Hepatic stellate cell (primary cell): ENCODE data around the gene HHLA2.
"Not testable (repeated sequence)": the region's sequence is repeated elsewhere in the genome, so short reads cannot be mapped to it uniquely, and the experiment has no call there.

Source experiments
- DNase-seq: peaks from one replicate; pipeline ENCODE4 v3.0.0; 2011; ENCODE audit warnings: low spot score

HHLA2 gene

GRCh38 chr3:108296239-108296638 is at the start of gene HHLA2:
HHLA2 (plus strand) TSS chr3:108296548; CDS start chr3:108351814, 55,266 bp downstream.
- DNase-seq, result no peak

GRCh38 chr3:108250626-108251025 is 45.7 kb upstream of the HHLA2 start:
- no peak for DNase-seq

DNA sequence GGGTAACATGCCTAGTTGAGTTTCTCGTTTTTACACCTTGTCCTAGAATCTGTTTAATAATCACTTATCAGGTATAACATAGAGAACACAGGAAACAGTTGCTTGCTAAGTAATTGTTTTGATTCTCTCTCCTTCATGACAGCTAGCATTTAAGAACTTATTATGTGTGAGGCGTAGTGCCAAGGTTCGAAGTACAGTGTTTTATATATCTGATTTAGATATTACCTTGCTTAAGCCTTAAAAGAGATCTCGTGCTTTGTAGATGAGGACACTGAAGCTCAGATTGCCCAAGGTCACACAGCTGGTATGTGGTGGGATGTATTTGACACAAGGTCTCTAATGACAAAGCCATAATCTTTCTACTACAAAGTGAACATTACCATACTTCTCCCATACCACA is 45.1 kb upstream of the HHLA2 start:
- DNase-seq, result no peak

GRCh38 chr3:108251844-108252243 is 44.5 kb upstream of the HHLA2 start:
- no peak for DNase-seq

DNA sequence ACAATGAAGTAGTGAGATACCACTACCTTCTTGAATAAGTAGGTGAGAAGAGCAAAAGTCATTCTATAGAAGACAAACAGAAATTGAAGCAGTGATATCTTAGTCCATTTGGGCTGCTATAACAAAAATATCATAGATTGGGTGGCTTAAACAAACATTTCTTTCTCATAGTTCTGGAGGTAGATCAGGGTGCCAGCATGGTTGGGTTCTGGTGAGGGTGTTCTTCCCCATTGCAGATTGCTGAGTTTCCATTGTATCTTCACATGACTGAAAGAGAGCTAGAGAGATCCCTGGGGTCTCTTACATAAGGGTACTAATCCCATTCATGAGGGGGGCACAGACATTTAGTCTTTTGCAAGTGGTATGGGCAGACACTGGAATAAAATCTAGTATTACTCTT is 41.2 kb upstream of the HHLA2 start:
- DNase-seq, result no peak

GRCh38 chr3:108264534-108265298 is 31.6 kb upstream of the HHLA2 start:
- DNase-seq, result not testable (repeated sequence)

DNA sequence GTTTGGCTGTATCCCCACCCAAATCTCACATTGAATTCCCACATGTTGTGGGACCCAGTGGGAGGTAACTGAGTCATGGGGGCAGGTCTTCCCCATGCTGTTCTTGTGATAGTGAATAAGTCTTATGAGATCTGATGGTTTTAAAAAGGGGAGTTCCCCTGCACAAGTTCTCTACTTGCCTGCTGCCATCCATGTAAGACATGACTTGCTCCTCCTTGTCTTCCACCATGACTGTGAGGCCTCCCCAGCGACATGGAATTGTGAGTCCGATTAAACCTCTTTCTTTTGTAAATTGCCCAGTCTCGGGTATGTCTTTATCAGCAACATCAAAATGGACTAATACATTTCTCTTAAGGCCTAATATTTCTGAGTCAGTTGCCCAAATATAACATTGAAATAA is 28.1 kb upstream of the HHLA2 start:
- DNase-seq, result not testable (repeated sequence)

DNA sequence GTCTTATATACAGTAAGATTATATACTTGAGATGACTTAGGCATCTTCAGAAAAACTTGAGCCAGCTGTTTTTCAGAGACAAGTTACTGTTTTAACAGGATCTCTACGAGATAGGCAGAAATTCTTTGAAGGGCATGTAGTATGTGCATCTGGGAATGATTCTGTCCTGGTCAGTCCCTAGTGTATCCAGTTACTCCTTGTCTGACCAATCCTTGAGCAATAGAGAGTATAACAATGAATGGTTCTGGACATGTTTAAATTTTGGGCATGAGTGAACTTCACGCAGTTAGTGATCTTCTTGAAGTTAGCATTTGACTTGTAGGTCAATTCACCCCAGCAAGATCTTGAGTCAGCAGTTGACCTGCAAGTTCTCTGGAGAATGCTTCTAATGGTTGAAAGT is 24.7 kb upstream of the HHLA2 start:
- DNase-seq, result no peak

GRCh38 chr3:108279066-108279465 is 17.3 kb upstream of the HHLA2 start:
- DNase-seq, result not testable (repeated sequence)

GRCh38 chr3:108280476-108280875 is 15.9 kb upstream of the HHLA2 start:
- DNase-seq, result no peak

DNA sequence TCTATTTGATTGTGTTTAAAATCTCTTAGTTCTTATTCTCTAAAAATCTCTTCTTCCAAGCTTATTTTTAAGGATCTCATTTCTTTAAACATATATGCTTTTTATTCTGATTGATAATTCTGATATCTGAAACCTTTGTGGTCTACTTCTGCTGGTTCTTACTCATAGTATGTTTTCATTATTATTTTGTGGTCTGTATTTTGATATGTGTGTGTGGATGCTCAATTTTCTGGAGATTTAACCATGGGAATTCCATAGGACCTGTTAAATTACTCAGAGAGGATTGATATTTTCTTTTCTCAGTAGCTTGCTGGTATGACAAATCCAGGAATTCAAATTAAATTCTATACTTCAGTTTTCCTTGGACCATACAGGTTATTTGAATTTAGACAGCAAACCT is 14.7 kb upstream of the HHLA2 start:
- DNase-seq, result no peak

GRCh38 chr3:108283006-108283405 is 13.3 kb upstream of the HHLA2 start:
- DNase-seq, result no peak

GRCh38 chr3:108283989-108284388 is 12.4 kb upstream of the HHLA2 start:
- no peak for DNase-seq

- no peak for DNase-seq
Observed at GRCh38 chr3:108285176-108285575, 11.2 kb upstream of the HHLA2 start.

GRCh38 chr3:108287146-108287545 is 9.2 kb upstream of the HHLA2 start:
- no peak for DNase-seq

DNA sequence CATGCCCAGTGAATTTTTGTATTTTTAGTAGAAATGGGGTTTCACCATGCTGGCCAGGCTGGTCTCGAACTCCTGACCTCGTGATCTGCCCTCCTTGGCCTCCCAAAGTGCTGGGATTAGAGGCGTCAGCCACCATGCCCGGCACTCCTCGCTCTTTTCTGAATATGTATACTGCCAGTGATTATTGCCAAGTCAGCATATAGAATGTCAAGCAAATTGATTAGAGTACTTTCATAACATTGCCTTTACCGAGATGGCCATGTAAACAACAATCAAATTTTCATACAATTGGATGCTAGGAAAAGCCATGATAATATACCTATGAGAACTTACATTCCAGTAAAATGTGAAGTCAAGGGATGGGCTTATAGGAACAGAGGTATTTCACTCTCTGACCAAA is 8.2 kb upstream of the HHLA2 start:
- not testable (repeated sequence) for DNase-seq

- no peak for DNase-seq
Observed at GRCh38 chr3:108289159-108289558, 7.2 kb upstream of the HHLA2 start.

DNA sequence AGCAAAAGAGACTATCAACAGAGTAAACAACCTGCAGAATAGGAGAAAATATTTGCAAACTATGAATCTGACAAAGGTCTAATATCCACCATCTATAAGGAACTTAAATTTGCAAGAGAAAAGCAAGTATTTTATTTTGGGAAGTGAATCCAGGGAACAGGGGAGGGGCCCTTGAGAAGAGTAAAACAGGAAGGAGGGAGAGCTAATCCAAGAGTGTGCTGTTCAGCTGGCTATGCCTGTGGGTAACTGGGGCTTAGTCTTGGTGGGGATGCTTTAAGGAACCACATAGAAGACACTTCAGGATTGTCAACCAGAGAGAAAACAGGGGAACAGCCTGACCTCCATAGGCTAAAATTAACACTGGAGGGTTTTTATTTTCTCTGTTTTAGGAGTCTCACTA is 3.9 kb upstream of the HHLA2 start:
- no peak for DNase-seq

DNA sequence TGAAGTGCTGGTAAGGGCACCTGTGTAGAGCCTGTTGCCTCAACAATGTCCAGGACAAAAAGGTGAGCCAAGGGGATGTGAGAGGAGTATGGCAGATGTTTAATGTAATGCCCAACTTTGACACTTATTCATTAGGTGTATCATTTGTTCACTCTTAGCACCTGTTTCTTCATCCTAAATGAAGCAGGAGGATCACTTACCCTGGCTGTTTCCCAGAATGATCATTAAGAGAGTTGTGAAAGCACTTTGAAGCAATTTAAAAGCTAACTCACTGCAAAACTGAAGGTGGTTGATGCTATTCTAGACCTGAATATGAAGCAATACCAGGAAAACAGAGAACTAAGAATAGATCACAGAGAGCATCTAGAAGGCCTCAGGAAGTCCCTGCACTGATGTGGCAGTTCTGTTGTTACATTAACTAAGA is 3.4 kb upstream of the HHLA2 start:
- no peak for DNase-seq

DNA sequence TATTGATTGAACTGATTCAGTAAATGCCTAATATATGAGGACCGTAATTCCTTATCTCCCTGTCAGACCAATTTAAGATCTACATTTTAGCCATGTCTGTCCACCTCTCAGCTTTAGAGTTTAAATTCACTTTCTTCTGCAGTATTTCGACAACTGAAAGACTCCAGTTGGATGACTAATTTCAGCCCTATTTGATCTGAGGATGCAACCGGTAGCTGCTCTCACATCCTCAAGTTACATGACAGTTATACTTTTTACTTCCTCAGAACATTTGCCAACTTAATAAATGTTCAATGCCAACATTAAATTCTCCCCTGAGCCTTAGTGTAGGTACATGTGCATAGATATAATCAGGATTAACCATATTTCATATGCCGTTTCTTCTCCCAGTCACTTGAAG is 2.5 kb upstream of the HHLA2 start:
- DNase-seq, result no peak

GRCh38 chr3:108295421-108296175 is 750 bp upstream of the HHLA2 start:
- no peak for DNase-seq

DNA sequence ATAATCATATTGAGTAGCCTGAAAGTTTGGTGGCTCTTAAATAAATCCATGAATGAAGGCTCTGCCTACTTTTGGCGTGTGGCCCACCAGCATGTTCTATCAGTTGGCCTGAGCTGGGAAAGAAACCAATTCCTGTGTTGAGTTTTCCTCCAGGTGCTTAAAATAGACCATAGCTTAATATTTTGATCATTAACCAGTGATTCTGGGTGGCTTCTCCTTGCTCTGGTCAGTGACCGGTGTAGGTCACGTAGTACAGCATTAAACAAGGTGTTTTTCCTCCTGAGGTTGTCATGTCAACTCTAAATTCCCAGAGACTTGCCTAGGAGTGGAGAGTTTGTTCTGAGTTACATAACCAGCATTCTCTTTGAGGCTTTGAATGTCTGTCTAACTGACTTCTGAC is 1.3 kb downstream of the HHLA2 start:
- DNase-seq, result no peak

- DNase-seq, result no peak
Observed at GRCh38 chr3:108298056-108298455, 1.7 kb downstream of the HHLA2 start.
